IMR-90 (cell line): ENCODE measurements around the gene ELOVL5. TPM values are rescaled to one million over a fixed set of nuclear protein-coding genes. Genes with fewer than 3 reads are reported as not detected.

ENCODE experiments used
- ATAC-seq: fragments of 200-7000 bp; cut with Tn5 transposase; 2 replicates; pipeline ENCODE4 v1.9.1; 2020; ENCODE audit warnings: low read depth, mild to moderate bottlenecking, moderate library complexity
- BruUV-seq: library from RNA; stranded (reverse); fragments of 400-500 nt; replicated peaks from 2 replicates; lab custom pipeline; 2021; lab: Mats Ljungman, UMichigan
- CTCF ChIA-PET: fragments of 300-600 bp; formaldehyde crosslinking; extraction: SDS; loops from one replicate; lab custom pipeline; 2021; ENCODE audit warnings: antibody characterized with exemption; lab: Yijun Ruan, JAX
- POLR2A ChIA-PET: fragments of 300-600 bp; sonication (Branson Sonifier 250); formaldehyde crosslinking; loops from one replicate; lab custom pipeline; 2022; ENCODE audit warnings: antibody characterized with exemption; ENCODE audit not compliant: unreplicated experiment; lab: Charles Lee
- DNase-seq: peaks from one replicate; pipeline ENCODE4 v3.0.0; 2013
- H2AFZ ChIP-seq: replicated peaks from 2 replicates; pipeline ENCODE3; 2013; ENCODE audit warnings: low read length, mild to moderate bottlenecking; ENCODE audit not compliant: poor library complexity
- H2AK5ac ChIP-seq: 2 replicates; pipeline ENCODE4 v1.6.1; 2013; ENCODE audit warnings: low read depth, low read length, inconsistent platforms
- H2AK9ac ChIP-seq: replicated peaks from 2 replicates; pipeline ENCODE3; 2013; ENCODE audit warnings: mild to moderate bottlenecking, low read depth, low read length, moderate library complexity; ENCODE audit not compliant: poor library complexity
- H2BK120ac ChIP-seq: 2 replicates; pipeline ENCODE4 v1.6.1; 2013; ENCODE audit warnings: low read depth, low read length, inconsistent platforms
- H2BK15ac ChIP-seq: 3 replicates; pipeline ENCODE4 v1.6.1; 2013; ENCODE audit warnings: low read depth, low read length, inconsistent platforms
- H2BK20ac ChIP-seq: 2 replicates; pipeline ENCODE4 v1.6.1; 2013; ENCODE audit warnings: low read depth, mild to moderate bottlenecking, inconsistent platforms, low read length, moderate library complexity
- H2BK5ac ChIP-seq: 2 replicates; pipeline ENCODE4 v1.6.1; 2013; ENCODE audit warnings: mild to moderate bottlenecking, low read depth, low read length, inconsistent platforms; ENCODE audit not compliant: poor library complexity, severe bottlenecking
- H3K14ac ChIP-seq: replicated peaks from 2 replicates; pipeline ENCODE4 v1.6.1; 2013; ENCODE audit warnings: low read depth, low read length, inconsistent platforms
- H3K18ac ChIP-seq: 2 replicates; pipeline ENCODE4 v1.6.1; 2013; ENCODE audit warnings: low read depth, low read length, control low read depth
- H3K23ac ChIP-seq: 2 replicates; pipeline ENCODE4 v1.6.1; 2013; ENCODE audit warnings: low read depth, low read length, inconsistent platforms
- H3K27ac ChIP-seq: 2 replicates; pipeline ENCODE4 v1.5.1; 2013; ENCODE audit warnings: mild to moderate bottlenecking, control low read depth, low read length; ENCODE audit not compliant: insufficient read depth
- H3K27me3 ChIP-seq: 2 replicates; pipeline ENCODE4 v1.6.1; 2013; ENCODE audit warnings: low read length; ENCODE audit not compliant: control insufficient read depth, insufficient read depth
- H3K36me3 ChIP-seq: 2 replicates; pipeline ENCODE4 v1.6.1; 2013; ENCODE audit warnings: low read length, mixed read lengths; ENCODE audit not compliant: control insufficient read depth, insufficient read depth
- H3K4ac ChIP-seq: 2 replicates; pipeline ENCODE4 v1.6.1; 2013; ENCODE audit warnings: low read depth, low read length, inconsistent platforms
- H3K4me1 ChIP-seq: 2 replicates; pipeline ENCODE4 v1.6.1; 2013; ENCODE audit warnings: low read length, mixed read lengths; ENCODE audit not compliant: control insufficient read depth, insufficient read depth
- H3K4me2 ChIP-seq: 2 replicates; pipeline ENCODE4 v1.6.1; 2013; ENCODE audit warnings: low read depth, mild to moderate bottlenecking, control low read depth, low read length, moderate library complexity
- H3K4me3 ChIP-seq: 2 replicates; pipeline ENCODE4 v1.5.1; 2013; ENCODE audit warnings: low read depth, mild to moderate bottlenecking, control low read depth, low read length, moderate library complexity; ENCODE audit not compliant: insufficient read depth
- H3K56ac ChIP-seq: 2 replicates; pipeline ENCODE4 v1.6.1; 2013; ENCODE audit warnings: low read length, inconsistent platforms; ENCODE audit not compliant: insufficient read depth; ENCODE audit errors: extremely low read depth
- H3K79me1 ChIP-seq, 2 experiments: 2 replicates each; pipeline ENCODE4 v1.6.1; 2013; ENCODE audit warnings: low read length in 2 of 2, inconsistent platforms in 1 of 2, low read depth in 1 of 2
- H3K9ac ChIP-seq: 2 replicates; pipeline ENCODE4 v1.6.1; 2013; ENCODE audit warnings: low read depth, low read length, control low read depth
- H3K9me1 ChIP-seq: 2 replicates; pipeline ENCODE4 v1.6.1; 2013; ENCODE audit warnings: low read length, inconsistent platforms; ENCODE audit not compliant: insufficient read depth
- H3K9me3 ChIP-seq: 2 replicates; pipeline ENCODE4 v1.6.1; 2013; ENCODE audit warnings: low read length; ENCODE audit not compliant: control insufficient read depth, insufficient read depth
- H4K20me1 ChIP-seq: 2 replicates; pipeline ENCODE4 v1.6.1; 2013; ENCODE audit warnings: low read length, inconsistent platforms; ENCODE audit not compliant: insufficient read depth
- H4K5ac ChIP-seq: 2 replicates; pipeline ENCODE4 v1.6.1; 2013; ENCODE audit warnings: mild to moderate bottlenecking, low read depth, low read length, control low read depth
- H4K8ac ChIP-seq, 2 experiments: 2 replicates each; pipeline ENCODE4 v1.6.1; 2013; ENCODE audit warnings: low read depth in 2 of 2, low read length in 2 of 2, control low read depth in 1 of 2, inconsistent platforms in 1 of 2
- H4K91ac ChIP-seq: 2 replicates; pipeline ENCODE4 v1.6.1; 2013; ENCODE audit warnings: low read depth, low read length, inconsistent platforms; ENCODE audit not compliant: insufficient read depth
- BHLHE40 ChIP-seq: fragments of 150-350 bp; IDR thresholded peaks from 2 replicates; pipeline ENCODE4 v1.6.1; 2016; ENCODE audit warnings: mild to moderate bottlenecking, low read depth, low read length
- CEBPB ChIP-seq: IDR thresholded peaks from 2 replicates; pipeline ENCODE4 v1.6.1; 2012; ENCODE audit warnings: low read depth, low read length, improper control_type of control experiment
- CHD1 ChIP-seq: IDR thresholded peaks from 2 replicates; pipeline ENCODE4 v1.6.1; 2012; ENCODE audit warnings: low read depth, low read length, improper control_type of control experiment
- CTCF ChIP-seq: conservative IDR thresholded peaks from 2 replicates; pipeline ENCODE4 v1.5.1; 2012; ENCODE audit warnings: mild to moderate bottlenecking, low read depth, low read length, improper control_type of control experiment
- ELK1 ChIP-seq: fragments of 150-350 bp; IDR thresholded peaks from 2 replicates; pipeline ENCODE4 v1.6.1; 2016; ENCODE audit warnings: low read depth, mild to moderate bottlenecking, low read length, moderate library complexity, borderline replicate concordance
- FOS ChIP-seq: fragments of 150-350 bp; IDR thresholded peaks from 2 replicates; pipeline ENCODE4 v1.6.1; 2016; ENCODE audit warnings: low read depth, low read length
- MAFK ChIP-seq: IDR thresholded peaks from 2 replicates; pipeline ENCODE4 v1.6.1; 2012; ENCODE audit warnings: low read depth, low read length, improper control_type of control experiment
- MAZ ChIP-seq: IDR thresholded peaks from 2 replicates; pipeline ENCODE4 v1.6.1; 2012; ENCODE audit warnings: low read depth, mild to moderate bottlenecking, low read length, improper control_type of control experiment, moderate library complexity, borderline replicate concordance
- MXI1 ChIP-seq: IDR thresholded peaks from 2 replicates; pipeline ENCODE4 v1.6.1; 2012; ENCODE audit warnings: low read depth, mild to moderate bottlenecking, low read length, moderate library complexity, borderline replicate concordance
- NFE2L2 ChIP-seq: fragments of 150-350 bp; IDR thresholded peaks from 2 replicates; pipeline ENCODE4 v1.6.1; 2016; ENCODE audit warnings: low read depth, mild to moderate bottlenecking, low read length
- POLR2A ChIP-seq: IDR thresholded peaks from 2 replicates; pipeline ENCODE4 v1.6.1; 2012; ENCODE audit warnings: mild to moderate bottlenecking, low read depth, low read length
- RAD21 ChIP-seq: IDR thresholded peaks from 2 replicates; pipeline ENCODE4 v1.6.1; 2012; ENCODE audit warnings: low read length, improper control_type of control experiment
- RCOR1 ChIP-seq: IDR thresholded peaks from 2 replicates; pipeline ENCODE4 v1.6.1; 2012; ENCODE audit warnings: mild to moderate bottlenecking, low read length, improper control_type of control experiment; ENCODE audit not compliant: insufficient replicate concordance
- RFX5 ChIP-seq: IDR thresholded peaks from 2 replicates; pipeline ENCODE4 v1.8.0; 2012; ENCODE audit warnings: low read depth, mild to moderate bottlenecking, low read length, moderate library complexity
- SMC3 ChIP-seq: fragments of 150-350 bp; IDR thresholded peaks from 2 replicates; pipeline ENCODE4 v1.6.1; 2016; ENCODE audit warnings: low read depth, mild to moderate bottlenecking, antibody characterized with exemption, low read length, moderate library complexity
- USF2 ChIP-seq: fragments of 150-350 bp; IDR thresholded peaks from 2 replicates; pipeline ENCODE4 v1.6.1; 2017; ENCODE audit warnings: mild to moderate bottlenecking, antibody characterized with exemption, low read length, low read depth
- WGBS, 2 experiments: methylation state at CpG; one replicate each; pipeline versions ENCODE4 v1.1.5 to v1.1.7; 2013; ENCODE audit warnings: missing lambda C conversion rate in 2 of 2; ENCODE audit not compliant: insufficient read length in 1 of 2; ENCODE audit errors: extremely low coverage in 2 of 2; 5-methylcytosine and 5-hydroxymethylcytosine counted together
- dilution Hi-C: fragments of 300-500 bp; cut with HindIII; formaldehyde crosslinking; loops from one replicate; pipeline ENCODE4 v1.14.3; 2018; ENCODE audit warnings: low sequenced_read_pairs; ENCODE audit not compliant: unreplicated experiment
- in situ Hi-C: fragments of 300-500 bp; cut with MboI; formaldehyde crosslinking; loops from 3 replicates; pipeline ENCODE4 v1.14.3; 2019; ENCODE audit warnings: low sequenced_read_pairs, inconsistent platforms, mixed read lengths
- intact Hi-C: fragments of 100-400 bp; cut with micrococcal nuclease; formaldehyde crosslinking; loops from 2 replicates; pipeline ENCODE4 v1.10.0; 2022
- polyA plus RNA-seq, 3 experiments: library from polyadenylated mRNA; depleted of rRNA; stranded (reverse); fragments of >200 nt; gene quantifications; 2 replicates each; pipeline ENCODE4 v1.2.3, GENCODE V29; 2012; ENCODE audit warnings: low replicate concordance in 1 of 3
- total RNA-seq: library from RNA; depleted of rRNA; stranded (reverse); fragments of >200 nt; gene quantifications from 2 replicates; pipeline ENCODE4 v1.2.3, GENCODE V29; 2012

Gene ELOVL5
- total and polyA plus RNA-seq, 2 of the 4 experiments (the other 2 are of a cell fraction), result 32.1 to 42.3 TPM

GRCh38 chr6:53390010-53390409 lies 41.3 kb upstream of the ELOVL5 start:
- Histone ChIP-seq H2BK5ac (no peak overlapping the region), H4K91ac (no peak overlapping the region), H4K5ac (no peak overlapping the region), H3K4me3 (no peak overlapping the region), H2BK15ac (no peak overlapping the region), H3K18ac (no peak overlapping the region), H3K9me3 (no peaks in the 10 kb centered on the region), H3K56ac (no peak overlapping the region), H4K20me1 (no peaks in the 10 kb centered on the region), H2AK9ac (no peak overlapping the region), H2BK20ac (no peak overlapping the region), H3K23ac (no peak overlapping the region), H3K27ac (no peak overlapping the region), H3K4ac (no peak overlapping the region), H3K79me1 (no peaks in the 10 kb centered on the region; a peak in 1 of 4 replicates), H3K14ac (no peak overlapping the region), H4K8ac (no peak overlapping the region), H2AFZ (no peak overlapping the region), H3K9me1 (no peaks in the 10 kb centered on the region), H3K27me3 (peaks cover 7% of the 10 kb centered on the region), H3K4me2 (no peak overlapping the region), H3K4me1 (no peaks in the 10 kb centered on the region), H2AK5ac (no peak overlapping the region), H2BK120ac (no peak overlapping the region), H3K9ac (no peak overlapping the region), H3K36me3 (no peaks in the 10 kb centered on the region)
- ChIA-PET CTCF (no interaction called here), POLR2A (no interaction called here)
- in situ Hi-C loops (no loop called here), intact Hi-C loops (no loop called here), dilution Hi-C loops (no loop called here)
- ATAC-seq, result no peak
- no TSS peak for BruUV-seq
- TF ChIP-seq NFE2L2 (no peak), FOS (no peak), CEBPB (no peak), CHD1 (no peak), MAFK (no peak), BHLHE40 (no peak), RFX5 (no peak), POLR2A (no peak), MXI1 (no peak), MAZ (no peak), SMC3 (no peak), USF2 (no peak), RAD21 (no peak), CTCF (no peak), RCOR1 (no peak), ELK1 (no peak)
- DNase-seq, result no peak
- no CpG with 5 or more reads among the region's 3 CpGs for WGBS, 2 experiments
